ENCODE measurements around the gene JPH4.
"Not testable (repeated sequence)": the region's sequence is repeated elsewhere in the genome, so short reads cannot be mapped to it uniquely, and the experiment has no call there.

The JPH4 gene

GRCh38 chr14:23578560-23579310 lies at the start of gene JPH4:
Gene JPH4, minus strand, starts transcription at chr14:23578790. Its CDS starts 1,337 bp downstream, at chr14:23577453.
- no peak for DNase-seq

GRCh38 chr14:23627961-23628360 lies 49.4 kb upstream of the JPH4 start:
- DNase-seq: no peak

- DNase-seq: no peak
Observed at GRCh38 chr14:23626946-23627345, 48.4 kb upstream of the JPH4 start.

- no peak for DNase-seq
Observed at GRCh38 chr14:23624830-23625404, 46.3 kb upstream of the JPH4 start.

GRCh38 chr14:23623962-23624361 lies 45.4 kb upstream of the JPH4 start:
- no peak for DNase-seq

GRCh38 chr14:23622990-23623389 lies 44.4 kb upstream of the JPH4 start:
- no peak for DNase-seq

GRCh38 chr14:23621932-23622730 lies 43.5 kb upstream of the JPH4 start:
- no peak for DNase-seq

GRCh38 chr14:23621204-23621931 lies 42.8 kb upstream of the JPH4 start:
- DNase-seq: no peak

GRCh38 chr14:23620177-23620702 lies 41.6 kb upstream of the JPH4 start:
- no peak for DNase-seq

GRCh38 chr14:23618415-23618988 lies 39.9 kb upstream of the JPH4 start:
- DNase-seq: no peak

- no peak for DNase-seq
Observed at GRCh38 chr14:23617539-23617938, 38.9 kb upstream of the JPH4 start.

- DNase-seq: no peak
Observed at GRCh38 chr14:23615856-23616255, 37.3 kb upstream of the JPH4 start.

- no peak for DNase-seq
Observed at GRCh38 chr14:23614395-23614828, 35.8 kb upstream of the JPH4 start.

GRCh38 chr14:23613242-23614070 lies 34.9 kb upstream of the JPH4 start:
- no peak for DNase-seq

GRCh38 chr14:23612802-23613201 lies 34.2 kb upstream of the JPH4 start:
- no peak for DNase-seq

- no peak for DNase-seq
Observed at GRCh38 chr14:23612354-23612732, 33.8 kb upstream of the JPH4 start.

- no peak for DNase-seq
Observed at GRCh38 chr14:23610815-23611289, 32.3 kb upstream of the JPH4 start.

GRCh38 chr14:23610090-23610814 lies 31.7 kb upstream of the JPH4 start:
- DNase-seq: no peak

GRCh38 chr14:23609411-23610089 lies 31.0 kb upstream of the JPH4 start:
- DNase-seq: not testable (repeated sequence)

GRCh38 chr14:23609001-23609400 lies 30.4 kb upstream of the JPH4 start:
- DNase-seq: no peak
